ENCODE data around the gene H3-3A.

The H3-3A gene

GRCh38 chr1:226038661-226039060 is 23.9 kb upstream of the H3-3A start:
- no peak for DNase-seq

GRCh38 chr1:226041419-226041818 is 21.1 kb upstream of the H3-3A start:
- no peak for TF ChIP-seq GATA1 (IDR thresholded peaks at IDR 0.05; ENCODE audit: low read depth, low read length)
- TF ChIP-seq POLR2A (IDR thresholded peaks at IDR 0.05; ENCODE audit: low read length) = no peak
- no peak for DNase-seq

More at GRCh38 chr1:226038661-226039060, 23.9 kb upstream of the H3-3A start:
- TF ChIP-seq POLR2A (IDR thresholded peaks at IDR 0.05; ENCODE audit: low read length) (no peak), GATA1 (IDR thresholded peaks at IDR 0.05; ENCODE audit: low read depth, low read length) (no peak)

DNA sequence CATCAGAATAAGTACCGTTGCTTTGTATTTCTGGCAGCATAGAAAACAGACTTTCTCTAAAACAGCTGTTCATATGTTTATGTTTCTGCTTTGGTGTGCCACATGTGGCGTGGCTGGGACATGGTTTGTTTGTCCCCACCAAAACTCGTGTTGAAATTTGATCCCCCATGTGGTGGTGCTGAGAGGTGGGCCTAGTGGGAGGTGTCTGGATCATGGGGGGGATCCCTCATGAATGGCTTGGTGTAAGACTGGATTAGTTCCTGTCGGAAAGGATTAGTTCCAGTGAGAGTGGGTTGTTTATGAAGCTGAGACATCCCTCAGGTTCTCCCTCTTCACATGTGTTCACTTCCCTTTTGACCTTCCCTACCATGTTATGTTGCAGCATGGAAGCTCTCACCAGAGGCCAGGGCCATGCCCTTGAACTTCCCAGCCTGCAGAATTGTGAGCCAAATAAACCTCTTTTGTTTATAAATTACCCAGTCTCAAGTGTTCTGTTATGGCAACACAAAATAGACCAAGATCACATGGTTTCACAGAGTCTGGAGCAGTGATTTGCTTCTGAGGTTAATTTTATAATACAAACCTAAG is 17.9 kb upstream of the H3-3A start:
- TF ChIP-seq POLR2A (IDR thresholded peaks at IDR 0.05; ENCODE audit: low read length) (no peak), GATA1 (IDR thresholded peaks at IDR 0.05; ENCODE audit: low read depth, low read length) (no peak)
- no peak for DNase-seq

DNA sequence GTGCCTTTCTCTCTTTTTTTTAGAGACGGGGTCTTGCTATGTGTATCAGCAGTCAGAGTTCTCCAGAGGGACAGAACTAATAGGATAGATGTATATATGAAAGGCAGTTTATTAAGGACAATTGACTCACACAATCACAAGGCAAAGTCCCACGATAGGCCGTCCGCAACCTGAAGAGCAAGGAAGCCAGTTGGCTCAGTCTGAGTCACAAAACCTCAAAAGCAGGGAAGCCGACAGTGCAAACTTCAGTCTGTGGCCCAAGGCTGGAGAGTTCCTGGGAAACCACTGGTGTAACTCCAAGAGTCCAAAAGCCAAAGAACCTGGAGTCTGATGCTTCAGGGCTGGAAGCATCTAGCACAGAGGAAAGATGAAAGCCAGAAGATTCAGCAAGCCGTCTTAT is 16.3 kb upstream of the H3-3A start:
- TF ChIP-seq GATA1 (IDR thresholded peaks at IDR 0.05; ENCODE audit: low read depth, low read length) (no peak), POLR2A (IDR thresholded peaks at IDR 0.05; ENCODE audit: low read length) (no peak)
- DNase-seq = no peak

DNA sequence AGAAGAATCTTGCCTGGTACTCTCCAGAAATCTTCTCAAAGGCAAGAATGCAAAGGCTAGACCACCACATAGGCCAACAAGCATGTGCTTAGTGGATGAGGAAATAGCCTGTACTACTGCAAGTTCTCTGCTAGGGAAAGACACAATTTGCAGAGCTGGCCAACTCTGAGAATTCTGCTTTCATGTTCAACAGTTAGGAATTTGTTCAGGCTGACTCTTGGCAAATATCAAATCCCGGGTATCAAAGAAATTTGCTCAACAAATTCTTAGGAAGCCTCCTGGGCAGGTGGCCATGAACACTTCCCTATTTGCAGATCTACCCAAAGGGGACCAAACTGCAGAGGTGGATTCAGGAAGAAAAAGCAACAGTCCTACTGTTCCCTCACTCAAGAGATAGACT is 15.0 kb upstream of the H3-3A start:
- TF ChIP-seq GATA1 (IDR thresholded peaks at IDR 0.05; ENCODE audit: low read depth, low read length) (no peak), POLR2A (IDR thresholded peaks at IDR 0.05; ENCODE audit: low read length) (no peak)
- DNase-seq = no peak

DNA sequence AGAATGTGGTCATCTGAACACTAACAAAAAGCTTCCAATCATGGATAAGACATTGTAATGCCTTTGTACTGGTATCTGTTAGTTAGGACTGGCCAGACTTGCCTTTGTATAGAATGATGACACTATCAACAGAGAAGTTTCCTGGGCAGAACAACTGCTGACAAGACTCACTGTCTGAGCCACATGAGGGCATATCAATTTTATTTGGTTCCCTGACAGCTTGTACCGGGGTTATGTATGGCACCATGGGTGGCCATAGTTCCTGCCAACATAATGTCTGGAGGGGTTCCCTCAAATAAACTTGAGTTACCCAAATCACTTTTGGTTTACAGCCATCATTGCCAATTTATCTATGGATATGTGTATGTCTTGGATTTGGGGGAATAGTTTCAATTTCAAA is 13.6 kb upstream of the H3-3A start:
- TF ChIP-seq GATA1 (IDR thresholded peaks at IDR 0.05; ENCODE audit: low read depth, low read length) (no peak), POLR2A (IDR thresholded peaks at IDR 0.05; ENCODE audit: low read length) (no peak)

DNA sequence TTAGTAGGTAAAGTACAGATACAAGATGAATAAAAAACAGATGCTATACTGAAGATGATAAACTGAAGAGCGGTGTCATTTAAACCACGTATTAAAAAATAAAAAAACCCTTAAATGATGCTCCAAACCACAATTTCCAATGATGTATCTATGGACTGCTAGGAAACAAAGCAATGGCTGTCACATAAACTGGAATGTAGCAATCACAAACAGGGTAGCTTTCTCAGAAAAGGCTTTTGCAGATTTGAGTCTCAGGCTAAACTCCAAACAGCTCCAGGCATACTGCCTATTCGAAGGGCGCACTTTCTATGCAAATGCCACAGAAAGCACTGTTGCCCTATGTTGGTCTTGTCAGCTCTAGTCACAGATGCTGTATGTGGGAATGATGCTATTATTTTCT is 12.4 kb upstream of the H3-3A start:
- TF ChIP-seq POLR2A (IDR thresholded peaks at IDR 0.05; ENCODE audit: low read length) (no peak), GATA1 (IDR thresholded peaks at IDR 0.05; ENCODE audit: low read depth, low read length) (no peak)
- DNase-seq = no peak

More for the DNA sequence above, 13.6 kb upstream of the H3-3A start:
- DNase-seq = no peak

DNA sequence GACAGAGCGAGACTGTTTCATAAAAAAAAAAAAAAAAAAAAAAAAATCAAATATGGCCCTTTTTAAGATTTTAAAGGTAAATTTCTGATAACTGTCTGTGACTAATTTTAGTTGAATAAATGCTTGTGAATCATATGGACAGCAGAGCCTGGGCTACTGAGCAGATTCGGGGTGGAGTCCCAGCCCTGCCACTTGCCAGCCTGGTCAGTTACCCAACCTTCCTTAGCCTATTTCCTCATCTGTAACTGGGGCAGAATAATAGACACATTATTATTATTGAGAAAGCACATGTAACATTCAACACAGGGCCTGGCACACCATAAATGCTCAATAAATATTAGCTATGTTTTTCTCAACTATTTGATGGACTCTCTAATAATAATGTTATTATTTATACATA is 11.2 kb upstream of the H3-3A start:
- no peak for TF ChIP-seq GATA1 (IDR thresholded peaks at IDR 0.05; ENCODE audit: low read depth, low read length)
- TF ChIP-seq POLR2A (IDR thresholded peaks at IDR 0.05; ENCODE audit: low read length) = no peak

DNA sequence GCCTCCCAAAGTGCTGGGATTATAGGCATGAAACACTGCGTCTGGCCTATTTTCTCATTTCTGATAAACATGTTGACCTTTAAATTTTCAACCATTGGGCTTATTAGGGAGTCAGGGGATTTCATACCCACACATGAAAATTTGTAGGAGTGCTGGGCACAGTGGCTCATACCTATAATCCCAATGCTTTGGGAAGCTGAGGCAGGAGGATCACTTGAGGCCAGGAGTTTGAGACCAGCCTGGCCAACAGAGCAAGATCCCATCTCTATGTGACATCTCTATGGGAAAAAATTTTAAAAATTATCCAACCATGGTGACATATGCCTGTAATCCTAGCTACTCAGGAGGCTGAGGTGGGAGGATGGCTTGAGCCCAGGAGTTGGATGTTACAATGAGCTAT is 10.5 kb upstream of the H3-3A start:
- no peak for DNase-seq
- TF ChIP-seq GATA1 (IDR thresholded peaks at IDR 0.05; ENCODE audit: low read depth, low read length) (no peak), POLR2A (IDR thresholded peaks at IDR 0.05; ENCODE audit: low read length) (no peak)

More for the DNA sequence above, 11.2 kb upstream of the H3-3A start:
- no peak for DNase-seq

GRCh38 chr1:226054519-226055327 is 7.8 kb upstream of the H3-3A start:
- TF ChIP-seq GATA1 (IDR thresholded peaks at IDR 0.05; ENCODE audit: low read depth, low read length) (no peak), POLR2A (IDR thresholded peaks at IDR 0.05; ENCODE audit: low read length) (no peak)
- DNase-seq = no peak

GRCh38 chr1:226059709-226060108 is 2.8 kb upstream of the H3-3A start:
- no peak for DNase-seq
- TF ChIP-seq GATA1 (IDR thresholded peaks at IDR 0.05; ENCODE audit: low read depth, low read length) (no peak), POLR2A (IDR thresholded peaks at IDR 0.05; ENCODE audit: low read length) (no peak)

GRCh38 chr1:226060427-226060826 is 2.1 kb upstream of the H3-3A start:
- DNase-seq = no peak
- TF ChIP-seq GATA1 (IDR thresholded peaks at IDR 0.05; ENCODE audit: low read depth, low read length) (no peak), POLR2A (IDR thresholded peaks at IDR 0.05; ENCODE audit: low read length) (no peak)

DNA sequence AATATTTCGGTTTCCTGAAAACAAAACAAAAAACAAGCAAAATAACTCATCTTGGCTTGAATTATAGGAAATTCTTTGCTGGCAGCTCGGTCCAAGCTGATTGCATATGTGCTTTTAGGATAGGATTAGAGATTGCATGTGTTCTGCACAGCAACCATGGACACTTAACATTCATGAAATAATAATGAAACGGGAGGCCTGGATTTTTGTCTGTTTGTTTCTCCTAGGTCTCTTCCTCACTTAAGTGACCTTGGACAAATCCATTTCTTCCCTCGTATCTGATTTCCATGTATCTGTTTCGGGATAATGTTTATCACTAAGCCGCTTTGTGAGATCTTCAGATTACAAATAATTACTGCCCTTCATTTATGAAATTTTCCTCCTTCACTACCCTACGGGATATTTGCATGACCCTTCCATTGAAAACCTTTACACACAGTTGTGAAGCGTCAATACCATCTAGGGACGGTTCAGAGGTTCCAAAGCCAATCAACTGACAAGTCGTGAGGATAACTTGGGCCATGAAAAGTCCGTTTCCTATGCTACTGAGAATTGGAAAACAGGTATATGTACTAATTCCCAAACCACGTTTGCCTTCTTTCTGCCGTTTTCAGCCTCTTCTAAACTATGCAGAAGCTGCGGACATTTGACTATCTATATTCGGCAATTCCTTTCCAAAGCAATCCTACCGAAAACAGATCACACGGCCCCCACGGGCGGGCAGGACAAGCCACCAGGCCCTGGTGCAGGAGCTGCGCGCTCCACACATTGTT is 1.3 kb upstream of the H3-3A start:
- TF ChIP-seq POLR2A (IDR thresholded peaks at IDR 0.05; ENCODE audit: low read length) = peak; percentile 40
- no peak for TF ChIP-seq GATA1 (IDR thresholded peaks at IDR 0.05; ENCODE audit: low read depth, low read length)

More for the DNA sequence above, 1.3 kb upstream of the H3-3A start:
- DNase-seq = peak; percentile 50 to 61

Measured in erythroblast (primary cell).